ENCODE data around the gene KIFC3.

DNA sequence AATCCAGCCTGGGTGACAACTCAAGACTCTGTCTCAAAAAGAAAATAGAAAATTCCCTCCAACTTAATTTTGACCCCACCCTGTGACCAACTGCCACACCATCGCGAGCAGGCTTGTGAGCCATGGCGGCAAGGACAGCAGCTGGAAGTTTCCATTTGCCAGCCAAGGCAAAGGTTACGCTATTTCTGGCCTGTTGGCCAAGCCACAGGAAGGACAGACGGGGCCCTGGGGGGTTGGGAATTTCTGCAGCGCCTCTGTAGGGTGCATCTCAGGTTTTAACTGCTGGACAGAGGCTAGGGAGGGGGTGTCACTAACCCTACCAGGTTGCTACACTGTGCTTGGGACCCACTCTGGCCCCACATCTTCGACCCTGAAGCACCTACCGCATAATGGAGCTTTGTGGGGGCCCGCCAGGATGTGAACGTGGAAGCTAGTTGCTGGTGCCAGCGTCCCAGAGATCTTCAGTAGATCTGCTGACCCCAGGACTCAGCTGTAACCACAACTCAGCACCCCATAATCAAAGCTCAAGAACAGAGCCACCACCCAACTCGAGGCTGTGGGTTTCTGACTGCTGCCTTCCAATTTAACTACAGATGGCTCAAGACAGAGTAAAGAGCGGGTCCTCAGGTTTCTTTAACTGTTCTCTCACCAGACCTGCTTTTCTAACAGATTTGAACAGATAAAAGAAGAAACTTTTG, 10.9 kb downstream of the KIFC3 start:
- TF ChIP-seq, protein P1, sequence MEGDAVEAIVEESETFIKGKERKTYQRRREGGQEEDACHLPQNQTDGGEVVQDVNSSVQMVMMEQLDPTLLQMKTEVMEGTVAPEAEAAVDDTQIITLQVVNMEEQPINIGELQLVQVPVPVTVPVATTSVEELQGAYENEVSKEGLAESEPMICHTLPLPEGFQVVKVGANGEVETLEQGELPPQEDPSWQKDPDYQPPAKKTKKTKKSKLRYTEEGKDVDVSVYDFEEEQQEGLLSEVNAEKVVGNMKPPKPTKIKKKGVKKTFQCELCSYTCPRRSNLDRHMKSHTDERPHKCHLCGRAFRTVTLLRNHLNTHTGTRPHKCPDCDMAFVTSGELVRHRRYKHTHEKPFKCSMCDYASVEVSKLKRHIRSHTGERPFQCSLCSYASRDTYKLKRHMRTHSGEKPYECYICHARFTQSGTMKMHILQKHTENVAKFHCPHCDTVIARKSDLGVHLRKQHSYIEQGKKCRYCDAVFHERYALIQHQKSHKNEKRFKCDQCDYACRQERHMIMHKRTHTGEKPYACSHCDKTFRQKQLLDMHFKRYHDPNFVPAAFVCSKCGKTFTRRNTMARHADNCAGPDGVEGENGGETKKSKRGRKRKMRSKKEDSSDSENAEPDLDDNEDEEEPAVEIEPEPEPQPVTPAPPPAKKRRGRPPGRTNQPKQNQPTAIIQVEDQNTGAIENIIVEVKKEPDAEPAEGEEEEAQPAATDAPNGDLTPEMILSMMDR (IDR thresholded peaks at IDR 0.05), result no peak
- TF ChIP-seq EP300 (IDR thresholded peaks at IDR 0.05), result no peak
